T-helper 22 cell (primary cell): Measurements from ENCODE around the gene ACTL10.
"Not testable (repeated sequence)": the region's sequence is repeated elsewhere in the genome, so short reads cannot be mapped to it uniquely, and the experiment has no call there.

ENCODE experiments used
- DNase-seq: peaks from one replicate; pipeline ENCODE4 v3.0.0-alpha.2; 2020; ENCODE audit warnings: low read depth

ACTL10 gene

GRCh38 chr20:33666293-33667244 is at the start of gene ACTL10:
Gene ACTL10 (plus strand): TSS chr20:33666943. CDS start chr20:33667498, 555 bp downstream.
- peak; percentile 69 for DNase-seq

GRCh38 chr20:33621717-33622400 is 44.9 kb upstream of the ACTL10 start:
- no peak for DNase-seq

- no peak for DNase-seq
These were observed 43.9 kb upstream of the ACTL10 start for GRCh38 chr20:33622705-33623365.

DNA sequence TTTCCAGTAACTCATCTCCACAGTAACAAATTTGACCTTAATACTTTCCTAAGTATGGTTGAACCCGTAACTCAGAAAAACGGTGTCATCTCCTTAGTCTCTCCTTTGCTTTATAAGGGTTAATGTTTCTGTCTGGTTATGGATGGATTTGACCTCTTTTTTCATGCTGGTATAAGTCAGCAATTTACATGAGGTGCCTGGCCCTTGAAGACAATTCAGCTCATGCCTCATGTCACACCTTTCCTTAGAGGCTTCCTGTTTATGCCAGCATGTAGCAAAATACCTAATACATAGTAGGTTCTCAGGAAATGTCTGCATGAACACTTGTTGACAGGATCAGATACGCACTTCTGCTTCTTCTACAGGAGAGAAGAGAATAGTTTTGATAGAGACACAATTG is 42.3 kb upstream of the ACTL10 start:
- no peak for DNase-seq

DNA sequence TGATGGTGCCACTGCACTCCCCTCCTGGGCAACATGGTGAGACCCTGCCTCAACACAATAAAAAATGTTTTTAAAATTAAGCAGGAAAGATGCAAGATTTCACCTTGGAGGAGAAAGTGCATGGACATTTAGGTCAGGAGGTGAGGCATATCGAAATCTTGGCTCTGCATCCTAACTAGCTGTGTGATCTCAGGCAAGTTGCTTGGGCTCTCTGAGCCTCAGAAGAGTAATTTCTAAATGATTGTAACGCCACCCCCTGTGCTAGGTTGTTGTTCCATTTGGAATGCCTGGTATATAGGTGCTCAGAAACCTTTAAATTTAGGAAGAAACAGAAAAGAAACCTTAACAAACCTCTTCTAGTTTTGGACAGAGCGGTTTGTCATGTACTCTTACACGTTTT is 40.6 kb upstream of the ACTL10 start:
- no peak for DNase-seq

DNA sequence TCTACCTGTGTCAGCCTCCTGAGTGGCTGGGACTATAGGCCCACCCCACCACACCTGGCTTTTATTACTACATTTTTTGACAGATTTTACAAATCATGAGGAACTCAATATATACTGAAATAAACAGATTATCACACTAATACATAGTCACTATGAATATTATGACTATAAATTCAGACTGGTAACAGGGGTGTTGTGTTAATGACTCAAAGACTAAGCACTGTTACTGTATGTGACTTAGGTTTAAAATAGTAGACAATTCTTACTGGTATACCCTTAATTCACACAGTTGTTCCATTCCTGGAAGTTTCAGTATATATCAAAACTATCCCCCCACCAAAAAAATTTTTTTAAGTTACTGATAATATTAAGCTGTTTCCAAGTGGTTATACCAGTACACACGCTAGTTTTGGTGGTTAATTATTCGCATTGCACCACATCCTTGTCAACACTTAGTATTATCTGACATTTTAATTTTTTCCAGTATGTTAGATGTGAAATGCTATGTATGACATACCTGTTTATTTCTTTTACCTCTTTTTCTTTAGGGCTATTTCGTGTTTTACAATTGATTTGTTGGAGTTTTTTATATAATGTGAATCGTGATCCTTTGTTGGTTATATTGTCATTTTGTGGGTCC is 39.0 kb upstream of the ACTL10 start:
- no peak for DNase-seq

DNA sequence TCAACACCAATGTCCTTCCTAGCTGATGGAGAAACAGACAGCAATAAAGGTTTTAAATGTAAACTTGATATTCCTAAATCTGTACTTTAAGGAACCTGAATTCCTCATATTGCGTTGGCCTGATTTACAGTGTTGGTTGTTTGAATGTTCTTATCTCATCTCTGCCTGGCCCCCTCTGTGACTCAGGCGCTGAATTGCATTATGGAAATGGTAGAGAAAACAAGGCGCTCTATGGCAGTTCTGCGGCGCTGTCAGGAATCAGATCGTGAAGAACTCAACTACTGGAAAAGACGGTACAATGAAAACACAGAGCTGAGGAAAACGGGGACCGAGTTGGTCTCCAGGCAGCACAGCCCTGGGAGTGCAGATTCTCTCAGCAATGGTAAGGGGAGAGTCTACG is 37.2 kb upstream of the ACTL10 start:
- no peak for DNase-seq

DNA sequence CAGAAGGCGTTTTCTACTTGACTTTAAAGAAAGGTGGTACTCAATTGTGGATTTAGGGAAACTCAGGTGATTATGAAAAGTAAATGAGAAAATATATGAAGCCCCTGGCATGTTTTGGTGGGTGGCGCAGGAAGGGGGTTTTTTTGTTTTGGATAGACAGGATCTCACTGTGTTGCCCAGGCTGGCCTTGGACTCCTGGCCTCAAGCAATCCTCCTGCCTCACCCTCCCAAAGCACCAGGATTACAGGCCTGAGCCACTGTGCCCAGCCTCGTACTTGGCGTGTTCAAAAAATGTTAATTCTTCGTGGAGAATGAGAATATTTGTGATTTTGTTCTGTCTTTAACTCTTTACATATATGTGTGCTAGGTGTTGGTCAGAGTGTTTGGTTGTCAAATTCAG is 36.8 kb upstream of the ACTL10 start:
- no peak for DNase-seq

- no peak for DNase-seq
These were observed 36.2 kb upstream of the ACTL10 start for GRCh38 chr20:33630507-33630906.

- DNase-seq: not testable (repeated sequence)
These were observed 34.8 kb upstream of the ACTL10 start for GRCh38 chr20:33631910-33632309.

GRCh38 chr20:33635341-33635740 is 31.4 kb upstream of the ACTL10 start:
- DNase-seq: no peak

- no peak for DNase-seq
These were observed 30.0 kb upstream of the ACTL10 start for GRCh38 chr20:33636776-33637175.

GRCh38 chr20:33640287-33640686 is 26.5 kb upstream of the ACTL10 start:
- DNase-seq: no peak

- no peak for DNase-seq
These were observed 22.3 kb upstream of the ACTL10 start for GRCh38 chr20:33644313-33645071.

DNA sequence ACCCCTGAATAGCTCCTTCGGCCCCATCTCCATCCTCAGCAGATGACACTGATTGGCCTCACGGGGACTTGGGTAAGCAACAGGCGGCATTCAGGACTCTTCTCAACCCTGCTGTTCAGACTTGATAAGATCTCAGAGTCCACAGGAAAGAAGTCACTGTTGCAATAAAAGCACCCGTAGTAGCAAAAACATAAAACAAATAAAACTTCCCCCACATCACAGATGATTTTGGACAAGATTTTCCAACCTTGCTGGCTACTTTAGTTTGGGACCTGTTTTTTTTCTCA is 21.7 kb upstream of the ACTL10 start:
- DNase-seq: no peak

GRCh38 chr20:33645396-33645795 is 21.3 kb upstream of the ACTL10 start:
- DNase-seq: no peak

GRCh38 chr20:33646191-33646590 is 20.6 kb upstream of the ACTL10 start:
- DNase-seq: no peak

GRCh38 chr20:33646959-33647602 is 19.7 kb upstream of the ACTL10 start:
- DNase-seq: not testable (repeated sequence)

DNA sequence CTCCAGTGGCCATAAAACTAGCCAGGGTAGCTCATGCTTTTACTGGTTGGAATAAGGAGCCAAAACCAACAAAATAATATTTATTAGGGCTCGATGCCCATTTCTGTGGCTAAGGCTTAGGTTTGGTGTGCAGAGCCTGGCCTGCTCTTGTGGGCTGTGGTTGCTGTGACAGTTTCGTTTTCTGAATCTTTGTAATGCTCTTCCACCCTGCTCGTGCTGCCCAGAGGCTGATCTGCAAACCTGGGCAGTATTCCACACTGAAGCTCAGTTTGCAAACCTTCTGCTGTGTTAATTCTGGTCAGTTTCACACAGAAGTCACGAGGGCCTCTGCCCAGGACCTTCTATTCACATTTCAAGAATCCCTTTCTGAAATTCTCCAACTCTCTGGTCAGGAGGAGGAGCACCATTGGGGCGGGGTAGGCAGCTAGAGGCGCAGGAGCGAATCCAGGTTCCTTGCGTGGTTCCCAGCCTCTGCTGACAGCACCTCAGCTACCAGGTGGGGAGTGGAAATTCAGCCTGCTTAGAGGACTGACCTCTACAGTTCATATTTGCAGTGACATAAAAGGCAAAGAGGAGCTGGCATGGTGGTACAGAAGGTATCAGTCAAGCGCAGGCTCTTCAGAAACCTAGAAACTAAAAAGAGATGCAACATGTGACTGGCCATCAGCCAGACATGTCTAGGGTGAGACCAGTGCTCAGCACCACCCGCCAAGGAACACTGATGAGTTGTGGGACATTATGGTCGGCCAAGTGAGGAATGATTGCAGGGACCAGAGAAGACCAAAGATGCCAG is 18.9 kb upstream of the ACTL10 start:
- DNase-seq: no peak

DNA sequence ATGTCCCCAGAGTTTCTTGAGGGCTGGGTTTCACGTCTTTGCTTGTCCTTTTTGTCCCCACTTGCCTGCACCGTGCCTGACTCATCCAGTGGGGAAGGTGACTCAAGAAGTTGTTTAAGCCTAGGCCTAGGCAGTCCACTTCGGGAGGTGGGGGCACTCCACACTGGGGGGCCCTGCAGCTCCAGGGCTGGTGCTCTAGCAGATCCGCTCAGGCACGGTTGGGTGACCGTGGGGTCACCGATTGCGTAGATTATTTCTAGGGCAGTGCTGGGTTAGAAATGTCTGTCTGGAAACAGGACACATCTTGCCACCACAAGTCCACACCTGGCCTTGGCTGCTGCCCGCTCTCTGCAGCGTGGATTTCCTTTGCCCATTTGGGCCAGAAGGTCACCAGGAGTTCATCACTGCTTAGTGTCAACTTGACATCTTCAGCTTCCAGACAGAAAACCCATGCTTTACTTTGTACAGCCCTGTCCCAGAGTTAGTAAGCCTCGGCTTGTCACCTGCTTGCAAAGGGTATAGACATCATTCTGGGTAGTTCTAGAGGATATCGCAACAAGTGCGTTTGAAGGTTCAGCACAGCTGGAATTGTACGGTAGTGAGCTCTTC is 18.2 kb upstream of the ACTL10 start:
- DNase-seq: no peak
